Adipocyte (in vitro differentiated cells): ENCODE data around the gene AGBL3.

Experiments
- DNase-seq: peaks from one replicate; pipeline ENCODE4 v3.0.0-alpha.2; 2015; ENCODE audit warnings: low read depth
- H3K27me3 ChIP-seq: replicated peaks from 2 replicates; pipeline ENCODE4 v1.7.0; 2013; ENCODE audit warnings: mild to moderate bottlenecking, low read length, moderate library complexity; ENCODE audit not compliant: control insufficient read depth, insufficient read depth
- H3K36me3 ChIP-seq: 2 replicates; pipeline ENCODE4 v1.7.0; 2013; ENCODE audit warnings: low read length, mild to moderate bottlenecking, moderate library complexity; ENCODE audit not compliant: control insufficient read depth, insufficient read depth, severe bottlenecking
- H3K4me1 ChIP-seq: 2 replicates; pipeline ENCODE4 v1.7.0; 2013; ENCODE audit warnings: mild to moderate bottlenecking, low read length, moderate library complexity; ENCODE audit not compliant: control insufficient read depth, insufficient read depth
- H3K4me3 ChIP-seq: 2 replicates; pipeline ENCODE4 v1.7.0; 2013; ENCODE audit warnings: mild to moderate bottlenecking, low read length, moderate library complexity
- H3K9ac ChIP-seq: 2 replicates; pipeline ENCODE4 v1.7.0; 2013; ENCODE audit warnings: mild to moderate bottlenecking, low read length, moderate library complexity
- H3K9me3 ChIP-seq: 2 replicates; pipeline ENCODE4 v1.7.0; 2013; ENCODE audit warnings: mild to moderate bottlenecking, low read length, moderate library complexity; ENCODE audit not compliant: control insufficient read depth

The AGBL3 gene

DNA sequence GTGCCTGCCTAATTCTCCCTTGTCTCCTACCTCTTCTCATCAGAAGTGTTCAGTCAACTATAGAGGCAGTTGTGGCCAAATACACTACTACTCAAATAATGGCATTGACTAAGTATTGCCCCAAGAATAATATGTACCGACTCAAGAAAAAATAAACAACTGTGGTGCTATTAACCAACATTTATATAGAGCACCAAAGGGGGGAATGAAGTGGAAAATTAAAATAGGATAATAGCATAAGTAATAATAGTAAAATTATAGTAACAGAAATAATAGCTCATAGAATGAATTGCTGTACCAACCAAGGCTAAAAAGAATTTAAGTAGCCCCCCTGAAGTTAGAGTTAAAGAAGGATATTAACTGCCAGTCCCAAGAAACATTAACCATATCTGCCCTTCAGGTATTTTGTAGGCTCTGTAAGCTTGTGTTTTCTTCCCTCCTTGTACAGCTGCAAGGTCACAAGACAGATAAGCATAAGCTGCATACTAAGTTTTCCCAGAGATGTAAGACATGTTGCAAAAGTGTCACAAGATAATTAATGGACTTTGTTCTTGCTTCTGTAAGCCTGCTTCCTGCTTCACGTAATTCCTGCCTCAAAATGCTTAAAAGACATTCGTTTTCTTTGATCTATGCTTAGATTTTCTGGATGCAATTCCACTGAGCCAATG is 195.1 kb downstream of the AGBL3 start:
- Histone ChIP-seq H3K27me3 (no peaks in the 10 kb centered on the region), H3K4me3 (peak overlapping the region; percentile 62), H3K9ac (no peak overlapping the region), H3K4me1 (no peaks in the 10 kb centered on the region), H3K9me3 (peaks cover 59% of the 10 kb centered on the region), H3K36me3 (peaks cover 69% of the 10 kb centered on the region)
- peak; percentile 19 for DNase-seq

DNA sequence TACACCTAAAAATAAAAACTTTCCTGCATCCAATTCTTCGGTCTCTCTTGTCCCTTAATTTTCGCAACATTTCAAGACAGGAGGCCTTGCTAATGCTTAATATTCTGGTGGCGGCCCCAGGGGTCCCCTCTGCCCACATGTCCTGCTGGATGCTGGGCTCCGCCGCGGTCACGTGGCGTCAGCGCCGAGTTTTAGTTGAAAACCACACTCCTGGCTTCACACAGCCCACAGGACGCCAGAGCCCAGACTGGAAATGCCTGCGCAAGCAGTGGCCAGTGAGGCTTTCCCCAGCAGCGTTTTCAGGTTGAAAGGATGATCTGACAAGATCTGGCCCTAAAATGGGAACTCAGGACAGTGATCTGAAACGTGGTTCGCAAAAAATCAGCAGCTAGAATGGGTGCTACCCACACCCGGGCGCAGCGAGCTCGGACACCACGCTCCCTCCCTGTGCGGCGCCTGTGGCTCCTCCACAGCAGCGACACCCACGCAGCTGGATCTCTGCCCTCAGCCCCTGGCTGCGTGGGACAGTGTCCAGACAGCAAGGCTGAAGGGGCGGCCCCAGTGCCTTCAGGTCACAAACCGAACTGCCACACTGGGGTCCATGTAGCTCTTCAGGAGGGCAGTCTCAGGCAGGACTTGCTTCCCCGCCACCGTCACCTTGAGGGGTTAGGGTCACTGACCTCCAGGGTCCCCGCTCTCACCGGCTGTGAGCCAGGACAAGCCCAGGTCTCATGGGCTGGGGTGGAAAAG is 195.8 kb downstream of the AGBL3 start:
- peaks cover 76% of the 10 kb centered on the region for H3K36me3 ChIP-seq
- H3K9ac ChIP-seq: no peak overlapping the region
- peak overlapping the region; percentile 62 for H3K4me3 ChIP-seq
- peaks cover 59% of the 10 kb centered on the region for H3K9me3 ChIP-seq
- no peaks in the 10 kb centered on the region for H3K4me1 ChIP-seq
- H3K27me3 ChIP-seq: no peaks in the 10 kb centered on the region
- DNase-seq: no peak

DNA sequence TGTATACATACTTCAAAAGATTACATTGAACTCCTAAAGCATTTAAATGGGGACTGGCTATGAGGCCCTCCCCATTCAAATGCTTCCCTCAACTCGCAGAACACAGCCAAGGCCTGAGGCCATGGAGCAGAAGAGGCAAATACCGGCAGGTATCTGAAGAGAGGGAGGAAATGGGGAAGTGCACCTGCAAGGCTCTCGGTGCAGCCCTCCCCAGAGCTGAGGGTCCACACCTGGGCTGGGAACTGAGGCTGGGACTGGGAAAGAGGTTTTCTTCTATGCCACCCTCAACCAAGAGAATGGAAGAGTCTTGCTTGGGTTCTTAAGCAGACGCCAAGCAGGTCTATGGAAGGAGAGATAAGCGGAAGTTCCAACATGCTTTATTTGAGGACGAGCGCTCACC is 197.2 kb downstream of the AGBL3 start:
- Histone ChIP-seq H3K27me3 (no peaks in the 10 kb centered on the region), H3K9me3 (peaks cover 59% of the 10 kb centered on the region), H3K4me3 (no peak overlapping the region), H3K36me3 (peaks cover 90% of the 10 kb centered on the region), H3K9ac (no peak overlapping the region), H3K4me1 (no peaks in the 10 kb centered on the region)
- no peak for DNase-seq

- H3K9ac ChIP-seq: no peak overlapping the region
- DNase-seq: no peak
- peaks cover 4% of the 10 kb centered on the region for H3K4me1 ChIP-seq
- H3K4me3 ChIP-seq: no peak overlapping the region
- no peaks in the 10 kb centered on the region for H3K27me3 ChIP-seq
- H3K36me3 ChIP-seq: peaks cover 95% of the 10 kb centered on the region
- H3K9me3 ChIP-seq: peaks cover 52% of the 10 kb centered on the region
Observed at GRCh38 chr7:135184254-135184841, 198.0 kb downstream of the AGBL3 start.
